Endometrial microvascular endothelial cells (primary cell): ENCODE results near the gene TCEA2. TPM values are rescaled to one million over a fixed set of nuclear protein-coding genes. Genes with fewer than 3 reads are reported as not detected.

Experiments
- in situ Hi-C: cut with HindIII; loops from 2 replicates; pipeline ENCODE4 v1.10.0; 2017; ENCODE audit warnings: low sequenced_read_pairs, low pct_unique_long_range_greater_than_20kb; ENCODE audit errors: inconsistent ontology term
- total RNA-seq: library from RNA; depleted of rRNA; stranded (reverse); fragments of >200 nt; gene quantifications from one replicate; pipeline ENCODE4 v1.2.3, GENCODE V29; 2015; ENCODE audit errors: inconsistent ontology term

The TCEA2 gene
- total RNA-seq, 1 donor from 2014 or later, result 7.2 TPM

DNA sequence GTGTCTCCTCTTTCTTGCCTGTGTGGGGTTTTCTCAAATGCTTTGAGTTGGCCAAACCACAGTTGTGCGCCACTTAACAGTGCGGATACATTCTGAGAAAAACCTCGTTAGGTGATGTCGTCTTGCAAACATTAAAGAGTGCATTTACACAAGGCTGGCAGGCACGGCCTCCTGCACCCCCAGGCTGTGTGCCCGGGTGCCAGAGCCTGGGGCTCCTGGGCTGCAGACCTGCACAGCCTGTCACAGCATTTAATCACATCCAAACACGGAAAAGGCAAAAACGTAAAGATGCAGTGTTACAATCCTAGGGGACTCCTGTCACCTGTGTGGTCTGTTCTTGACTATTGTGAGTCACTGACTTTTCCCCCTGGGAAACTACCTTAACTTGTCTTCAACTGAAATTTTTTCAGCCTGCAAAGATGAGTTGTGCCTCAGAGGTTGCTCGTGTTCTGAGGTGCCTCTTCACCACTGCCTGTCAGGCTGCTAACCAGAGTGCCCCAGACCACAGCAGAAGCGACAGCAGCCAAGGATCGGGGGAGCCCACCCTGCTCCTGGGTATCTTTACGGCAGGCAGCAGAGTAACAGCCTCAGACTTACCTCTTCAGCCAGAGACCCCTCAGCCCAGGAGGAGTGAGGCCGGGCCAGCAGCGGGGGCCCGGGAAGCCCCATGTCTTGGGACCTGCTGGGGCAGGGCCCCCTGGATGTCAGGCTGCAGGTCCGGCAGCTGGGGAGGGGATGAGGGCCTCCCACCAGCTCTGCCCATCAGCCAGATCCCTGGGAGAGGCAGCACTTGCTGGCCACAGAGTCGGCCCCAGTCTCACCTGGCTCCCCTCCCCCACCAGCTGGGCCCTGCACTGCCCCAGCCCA, 27.7 kb upstream of the TCEA2 start:
- in situ Hi-C loops, result no loop called here

DNA sequence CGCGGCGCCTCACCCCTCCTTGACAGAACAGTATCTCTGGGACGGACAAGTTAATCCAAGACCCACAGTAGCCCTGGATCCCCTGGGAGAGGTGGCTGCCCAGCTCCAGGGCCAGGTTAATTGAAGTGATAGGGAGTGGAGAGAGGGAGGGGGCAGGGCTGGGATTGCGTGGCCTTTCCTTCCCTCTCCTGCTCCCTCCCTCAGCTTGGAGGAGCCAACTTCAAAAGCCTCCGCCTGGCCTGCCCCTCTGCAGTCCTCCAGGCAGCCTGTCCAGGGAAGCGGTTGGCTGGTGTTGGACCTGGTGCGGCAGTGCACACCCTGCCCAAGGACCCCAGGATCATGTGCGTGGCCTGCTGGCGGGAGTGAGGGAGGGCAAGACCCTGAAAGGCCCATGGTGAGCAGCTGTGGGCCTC, 27.1 kb upstream of the TCEA2 start, which contains the start of gene C20orf204:
Gene C20orf204, plus strand, starts transcription at position 250 of the 413 bp plus-strand sequence. Its CDS starts 142 bp downstream, at position 392.
- in situ Hi-C loops, result no loop called here

- in situ Hi-C loops, result no loop called here
These were observed 26.4 kb upstream of the TCEA2 start for GRCh38 chr20:64036346-64037198.

GRCh38 chr20:64037199-64037497, 25.9 kb upstream of the TCEA2 start:
- in situ Hi-C loops, result no loop called here

GRCh38 chr20:64037498-64038213, 25.3 kb upstream of the TCEA2 start:
- in situ Hi-C loops, result no loop called here

- in situ Hi-C loops, result no loop called here
These were observed 24.8 kb upstream of the TCEA2 start for GRCh38 chr20:64038224-64038564.

- in situ Hi-C loops, result no loop called here
These were observed 24.3 kb upstream of the TCEA2 start for GRCh38 chr20:64038565-64039292.

DNA sequence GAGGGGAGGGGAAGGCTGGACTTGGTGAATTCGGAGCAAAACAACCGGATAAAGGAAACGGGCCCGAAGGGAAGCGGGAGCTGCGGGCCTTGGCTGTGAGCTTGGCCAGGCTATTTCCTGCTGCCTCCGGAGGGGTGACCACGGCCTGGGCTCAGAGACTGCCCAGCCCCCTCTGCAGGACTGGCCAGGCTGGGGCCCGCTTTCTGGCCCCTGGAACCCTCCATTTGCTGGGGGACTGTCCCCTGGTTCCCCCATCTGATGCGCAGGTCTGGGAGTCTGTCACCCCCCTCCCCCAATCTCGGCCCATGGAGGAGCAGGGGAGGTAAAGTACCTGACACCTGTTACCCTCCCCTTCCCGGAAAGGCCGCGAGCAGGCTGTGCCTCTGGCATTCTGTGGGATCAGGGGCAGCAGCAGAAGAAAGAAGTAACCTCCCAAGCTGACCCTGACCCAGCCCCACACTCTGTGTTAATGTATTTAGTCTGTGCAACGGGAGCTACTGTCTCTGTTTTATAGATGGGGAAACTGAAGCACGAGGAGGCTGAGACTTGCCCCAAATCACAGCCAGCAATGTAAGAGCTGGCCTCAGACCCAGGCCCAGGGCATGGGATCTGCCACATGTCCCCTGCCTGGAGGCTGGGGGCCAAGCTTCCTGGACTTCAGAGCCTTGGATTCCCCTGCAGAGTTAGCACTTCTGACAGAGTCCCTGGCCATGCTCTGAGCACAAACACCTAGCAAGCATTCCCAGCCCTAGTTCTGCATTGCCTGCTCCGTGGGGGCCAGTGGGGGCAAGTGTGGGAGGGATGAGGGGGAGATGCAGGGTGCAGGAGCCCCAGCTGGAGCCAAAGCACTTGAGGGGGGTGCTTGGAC, 23.5 kb upstream of the TCEA2 start:
- in situ Hi-C loops, result no loop called here

- in situ Hi-C loops, result no loop called here
These were observed 22.6 kb upstream of the TCEA2 start for GRCh38 chr20:64040231-64041039.

GRCh38 chr20:64041040-64041780, 21.8 kb upstream of the TCEA2 start:
- in situ Hi-C loops, result no loop called here

DNA sequence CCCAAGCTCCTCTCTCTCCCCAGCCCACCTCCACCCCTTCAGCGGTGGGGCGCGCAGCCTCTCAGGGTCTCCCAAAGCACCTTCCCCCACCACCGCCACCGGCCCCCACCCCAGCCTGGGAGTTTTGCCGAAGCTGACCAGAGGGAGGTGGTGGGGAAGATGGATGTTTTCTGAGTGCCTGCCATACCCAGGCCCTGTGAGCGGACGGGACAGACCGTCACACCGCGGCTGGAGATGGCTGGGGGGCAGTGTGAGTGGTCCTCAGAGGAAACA, 21.3 kb upstream of the TCEA2 start:
- in situ Hi-C loops, result no loop called here

DNA sequence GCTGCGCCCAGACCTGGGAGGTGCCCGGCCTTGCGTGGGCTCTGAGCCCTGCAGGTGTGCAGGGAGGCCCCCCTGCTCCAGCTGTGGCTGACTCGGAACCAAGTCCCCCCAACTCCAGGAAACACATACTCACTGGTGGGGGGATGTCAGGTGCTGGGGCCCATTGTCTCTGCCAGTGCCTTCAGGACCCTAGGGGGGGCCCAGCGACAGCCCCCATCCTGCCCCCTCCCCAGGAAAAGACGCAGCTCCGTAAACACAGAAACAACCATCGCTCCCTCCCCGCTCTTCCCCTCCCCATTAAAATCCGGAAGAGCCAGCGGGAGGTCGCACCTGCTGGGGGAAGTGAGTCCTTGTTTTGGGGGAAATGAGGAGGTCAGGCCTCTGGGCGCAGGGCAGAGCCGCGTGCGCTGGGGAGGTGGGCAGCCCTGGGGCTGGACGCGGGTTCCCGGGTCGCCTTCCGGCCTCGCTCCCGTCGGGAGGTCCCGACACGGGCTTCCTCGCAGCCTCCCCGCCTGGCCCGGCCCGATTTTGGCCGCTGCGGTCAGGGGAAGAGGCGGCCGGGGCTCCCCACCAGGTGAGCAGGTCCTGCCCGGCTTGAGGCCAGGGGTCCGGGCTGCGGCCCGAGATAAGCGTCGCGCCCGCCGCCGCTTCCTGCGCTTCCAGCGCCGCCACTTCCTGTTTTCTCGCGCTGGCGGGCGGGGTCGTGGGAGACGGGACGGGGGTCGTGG, 20.8 kb upstream of the TCEA2 start:
- in situ Hi-C loops, result no loop called here

GRCh38 chr20:64043768-64044167, 19.2 kb upstream of the TCEA2 start:
- in situ Hi-C loops, result no loop called here

- in situ Hi-C loops, result no loop called here
These were observed 18.3 kb upstream of the TCEA2 start for GRCh38 chr20:64044484-64045247.

- in situ Hi-C loops, result no loop called here
These were observed 17.5 kb upstream of the TCEA2 start for GRCh38 chr20:64045346-64046011.
